Pons (tissue), 1 donor: ENCODE data around the gene THEM5.
A peak's percentile ranks its signal among the peaks of the same experiment; 100 is the strongest.
"Not testable (repeated sequence)": the region's sequence is repeated elsewhere in the genome, so short reads cannot be mapped to it uniquely, and the experiment has no call there.

Experiments
- DNase-seq: peaks from one replicate; pipeline ENCODE4 v3.0.0-alpha.2; 2016; ENCODE audit warnings: low spot score

Gene THEM5, protein sequence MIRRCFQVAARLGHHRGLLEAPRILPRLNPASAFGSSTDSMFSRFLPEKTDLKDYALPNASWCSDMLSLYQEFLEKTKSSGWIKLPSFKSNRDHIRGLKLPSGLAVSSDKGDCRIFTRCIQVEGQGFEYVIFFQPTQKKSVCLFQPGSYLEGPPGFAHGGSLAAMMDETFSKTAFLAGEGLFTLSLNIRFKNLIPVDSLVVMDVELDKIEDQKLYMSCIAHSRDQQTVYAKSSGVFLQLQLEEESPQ

DNA sequence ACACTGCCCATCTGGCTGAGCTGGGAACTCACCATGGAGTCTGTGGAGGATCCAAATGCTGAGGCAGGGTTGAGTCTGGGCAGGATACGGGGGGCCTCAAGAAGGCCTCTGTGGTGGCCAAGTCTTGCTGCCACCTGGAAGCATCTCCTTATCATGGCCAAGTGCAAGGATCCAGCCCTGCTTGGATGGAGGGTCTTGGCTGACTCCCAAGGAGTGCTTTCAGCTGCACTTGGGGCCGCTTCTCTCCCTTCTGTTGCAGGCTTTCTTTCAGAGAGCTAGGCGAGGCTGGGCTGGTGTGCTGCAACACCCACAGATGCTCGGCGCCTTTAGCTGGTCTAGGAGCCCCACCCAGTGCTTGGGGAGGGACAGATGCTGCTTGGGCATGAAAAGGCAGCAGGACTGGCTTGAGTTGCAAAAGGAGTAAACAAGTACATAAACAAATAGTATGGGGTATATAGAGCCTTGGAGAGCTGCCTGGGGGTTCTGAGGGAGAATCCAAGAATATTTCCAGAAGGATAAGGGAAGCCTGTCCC, at the start of gene THEM5:
THEM5 (minus strand) TSS at position 302 of the 533 bp plus-strand sequence; CDS start at position 155, 147 bp downstream.
- DNase-seq, result no peak

DNA sequence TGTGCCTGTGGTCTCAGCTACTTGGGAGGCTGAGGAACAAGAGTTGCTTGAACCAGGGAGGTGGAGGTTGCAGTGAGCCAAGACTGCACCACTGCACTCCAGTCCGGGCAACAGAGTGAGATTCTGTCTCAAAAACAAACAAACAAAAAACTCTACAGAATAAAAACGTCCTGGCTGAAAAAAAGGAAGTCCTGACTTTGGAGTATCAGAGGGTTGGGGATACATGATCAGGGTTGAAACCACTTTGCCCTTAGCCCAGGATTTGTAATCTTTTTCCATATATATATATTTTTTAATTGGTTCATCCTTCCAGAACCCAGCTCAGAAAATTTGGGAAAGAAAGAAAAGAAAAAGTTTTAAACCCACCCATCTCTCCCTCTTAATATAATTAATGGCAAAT, 49.3 kb upstream of the THEM5 start:
- no peak for DNase-seq

DNA sequence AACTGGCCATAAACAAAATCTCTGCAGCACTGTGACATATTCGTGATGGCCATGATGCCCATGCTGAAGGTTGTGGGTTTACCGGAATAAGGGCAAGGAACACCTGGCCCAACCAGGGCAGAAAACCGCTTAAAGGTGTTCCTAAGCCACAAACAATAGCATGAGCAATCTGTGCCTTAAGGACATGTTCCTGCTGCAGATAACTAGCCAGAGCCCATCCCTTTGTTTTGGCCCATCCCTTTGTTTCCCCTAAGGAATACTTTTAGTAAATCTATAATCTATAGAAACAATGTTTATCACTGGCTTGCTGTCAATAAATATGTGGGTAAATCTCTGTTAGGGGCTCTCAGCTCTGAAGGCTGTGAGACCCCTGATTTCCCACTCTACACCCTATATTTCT, 47.3 kb upstream of the THEM5 start:
- not testable (repeated sequence) for DNase-seq

DNA sequence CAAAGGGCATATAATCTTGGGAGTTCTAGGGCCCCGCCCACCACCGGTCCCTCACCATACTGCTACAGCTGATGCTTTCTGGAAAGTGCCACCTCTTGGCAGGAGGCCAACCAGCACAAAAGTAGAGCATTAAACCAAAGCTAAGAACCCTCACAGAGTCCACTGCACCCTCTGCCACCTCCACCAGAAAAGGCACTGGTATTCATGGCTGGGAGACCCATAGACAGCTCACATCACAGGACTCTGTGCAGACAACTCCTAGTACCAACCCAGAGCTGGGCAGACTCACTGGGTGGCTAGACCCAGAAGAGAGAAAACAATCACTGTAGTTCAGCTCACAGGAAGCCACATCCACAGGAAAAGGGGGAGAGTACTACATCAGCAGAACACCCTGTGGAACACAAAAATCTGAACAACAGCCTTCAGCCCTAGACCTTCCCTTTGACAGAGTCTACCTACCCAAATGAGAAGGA, 45.0 kb upstream of the THEM5 start:
- DNase-seq, result no peak

DNA sequence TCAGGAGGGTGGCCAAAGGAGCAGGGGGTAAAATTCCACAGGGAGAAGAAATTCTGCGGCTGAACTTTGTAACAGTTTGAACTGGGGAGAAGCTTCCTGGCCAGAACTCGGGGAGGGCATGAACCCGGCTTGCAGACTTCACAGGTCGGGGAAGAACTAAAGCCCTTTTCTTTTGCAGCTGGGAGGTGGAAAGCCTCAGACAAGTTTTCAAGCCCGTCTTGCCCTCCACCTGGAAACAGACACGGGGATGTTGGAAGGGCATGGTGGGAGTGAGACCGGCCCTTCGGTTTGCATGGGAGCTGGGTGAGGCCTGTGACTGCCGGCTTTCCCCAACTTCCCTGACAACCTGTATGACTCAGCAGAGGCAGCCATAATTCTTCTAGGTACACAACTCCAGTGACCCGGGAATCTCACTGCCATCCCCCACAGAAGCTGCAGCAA, 44.5 kb upstream of the THEM5 start:
- no peak for DNase-seq

DNA sequence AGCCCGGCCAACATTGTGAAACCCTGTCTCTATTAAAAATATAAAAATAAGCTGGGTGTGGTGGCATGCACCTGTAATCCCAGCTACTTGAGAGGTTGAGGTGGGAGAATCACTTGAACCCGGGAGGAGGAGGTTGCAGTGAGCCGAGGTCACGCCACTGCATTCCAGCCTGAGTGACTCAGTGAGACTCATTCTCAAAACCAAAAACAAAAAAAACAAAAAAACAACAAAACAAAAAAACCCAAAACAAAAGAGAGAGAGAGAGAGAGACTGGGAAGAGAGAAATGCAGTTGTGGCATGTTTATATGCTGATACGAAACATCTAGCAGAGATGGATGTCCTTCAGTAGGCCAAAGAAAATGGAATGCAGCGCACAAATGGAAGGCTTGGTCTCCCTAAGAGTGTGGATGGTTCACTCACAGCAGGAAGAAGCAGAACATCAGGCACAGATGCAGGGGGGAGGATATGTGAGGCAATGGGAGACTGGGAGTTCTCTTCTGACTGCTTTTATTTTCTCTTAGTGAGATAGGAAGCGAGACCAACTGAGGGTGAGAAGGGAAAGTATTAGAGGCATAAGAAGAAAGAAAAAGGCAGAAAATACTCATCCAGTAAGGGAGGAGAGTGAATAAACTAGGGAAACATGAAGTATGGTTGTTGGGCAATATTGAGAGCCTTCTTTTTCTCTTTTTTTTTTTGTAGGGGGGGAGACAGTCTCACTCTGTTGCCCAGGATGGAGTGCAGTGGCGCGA, 39.8 kb upstream of the THEM5 start:
- DNase-seq, result no peak

DNA sequence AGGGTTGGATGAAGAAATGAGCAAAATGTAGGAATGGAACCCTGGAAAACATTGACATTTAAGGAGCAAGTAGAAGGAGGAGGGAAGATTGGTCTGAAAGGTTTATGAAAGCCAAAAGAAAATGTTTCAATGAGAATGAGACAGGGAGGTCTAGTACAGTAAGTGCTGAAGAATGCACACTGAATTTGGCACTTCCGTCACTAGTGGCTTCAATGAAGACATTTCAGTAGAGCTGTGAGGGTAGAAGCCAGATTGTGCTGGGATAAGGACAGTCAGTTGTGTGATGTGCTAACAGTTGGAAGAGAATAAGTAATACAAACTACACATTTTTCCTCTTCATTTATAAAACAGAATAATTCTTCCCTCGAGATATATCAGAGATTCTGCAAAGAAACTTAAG, 38.7 kb upstream of the THEM5 start:
- no peak for DNase-seq

DNA sequence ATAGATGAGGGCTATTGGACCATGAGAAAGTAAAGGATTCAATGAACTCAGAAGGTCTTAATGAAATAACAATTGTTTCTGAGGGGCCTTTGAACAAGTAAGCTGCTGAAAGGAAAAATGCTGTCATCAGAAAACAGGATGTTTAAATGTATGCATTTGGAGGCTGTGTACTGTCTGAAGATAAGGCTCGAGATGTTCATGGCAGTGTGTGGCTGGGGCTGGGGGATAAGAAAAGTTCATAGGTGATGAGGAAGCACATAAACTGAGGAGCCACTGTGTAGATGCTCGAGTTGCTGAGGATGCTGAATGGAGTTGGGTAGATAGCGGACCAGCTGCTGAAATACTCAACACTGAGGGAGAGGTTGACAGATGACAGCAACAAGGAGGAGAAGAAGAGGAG, 38.0 kb upstream of the THEM5 start:
- no peak for DNase-seq

DNA sequence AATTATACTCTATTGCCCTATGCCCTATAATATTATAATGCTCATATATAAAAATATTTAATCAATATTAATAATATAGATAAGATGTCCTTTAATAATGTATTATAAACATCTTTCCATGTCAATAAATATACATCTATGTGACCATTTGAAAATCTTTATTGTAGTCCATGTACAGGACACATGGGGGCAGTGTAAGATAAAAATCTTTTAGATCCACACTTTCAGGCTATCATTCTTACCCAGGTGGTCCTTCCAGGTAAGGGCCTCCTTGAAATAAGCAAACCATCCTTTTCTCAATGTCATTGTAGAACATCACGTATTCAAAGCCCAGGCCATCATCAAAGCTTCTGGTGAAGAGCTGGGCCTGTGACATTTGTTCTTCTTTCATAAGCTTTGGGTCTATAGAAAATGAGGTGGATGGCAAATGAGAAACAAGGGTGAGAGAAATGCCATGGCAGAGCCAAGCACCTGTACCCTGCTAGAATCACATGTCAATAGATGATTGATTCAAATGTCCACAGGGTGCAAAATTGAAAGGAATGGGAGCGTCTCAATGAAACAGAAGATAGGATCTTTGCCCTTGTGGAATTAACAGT, 35.6 kb upstream of the THEM5 start:
- peak; percentile 24 for DNase-seq

DNA sequence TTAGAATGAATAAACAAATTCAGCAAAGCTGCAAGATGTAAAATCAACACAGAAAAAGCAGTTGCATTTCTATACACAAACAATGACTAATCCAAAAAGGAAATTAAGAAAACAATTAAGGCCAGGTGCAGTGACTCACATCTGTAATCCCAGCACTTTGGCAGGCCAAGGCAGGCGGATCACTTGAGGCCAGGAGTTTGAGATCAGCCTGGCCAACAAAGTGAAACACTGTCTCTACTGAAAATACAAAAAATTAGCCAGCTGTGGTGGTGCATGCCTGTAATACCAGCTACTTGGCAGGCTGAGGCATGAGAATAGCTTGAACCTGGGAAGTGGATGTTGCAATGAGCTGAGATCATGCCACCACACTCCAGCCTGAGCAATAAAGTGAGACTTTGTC, 33.5 kb upstream of the THEM5 start:
- no peak for DNase-seq

DNA sequence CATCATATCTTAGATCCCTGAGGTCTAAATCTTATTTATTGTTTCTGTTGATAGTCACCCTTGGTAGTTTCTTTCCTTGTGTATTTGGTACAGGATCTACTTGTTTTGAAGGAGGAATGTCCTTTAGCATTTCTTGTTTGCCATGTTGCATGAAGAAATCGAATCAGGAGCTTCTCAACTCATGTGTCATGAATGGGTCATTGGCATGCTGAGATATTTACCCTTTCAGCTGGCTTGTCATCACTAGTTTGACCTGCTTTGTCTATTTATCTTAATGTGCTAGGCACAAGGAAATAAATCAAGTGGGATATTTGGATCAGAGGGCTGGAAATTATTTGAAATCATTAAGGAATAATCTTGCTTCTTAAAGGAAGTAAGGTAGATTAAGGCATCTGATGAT, 32.0 kb upstream of the THEM5 start:
- no peak for DNase-seq

DNA sequence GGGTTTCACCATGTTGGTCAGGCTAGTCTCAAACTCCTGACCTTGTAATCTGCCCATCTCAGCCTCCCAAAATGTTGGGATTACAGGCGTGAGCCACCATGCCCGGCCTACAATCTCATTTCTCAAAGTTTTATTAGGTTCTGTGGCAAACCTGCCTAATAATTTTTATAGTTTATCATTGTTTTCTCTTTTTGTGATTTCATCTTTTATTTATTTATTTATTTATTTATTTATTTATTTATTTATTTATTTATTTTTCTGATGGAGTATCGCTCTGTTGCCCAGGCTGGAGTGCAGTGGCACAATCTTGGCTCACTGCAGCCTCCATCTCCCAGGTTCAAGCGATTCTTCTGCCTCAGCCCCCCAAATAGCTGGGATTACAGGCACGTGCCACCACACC, 31.4 kb upstream of the THEM5 start:
- not testable (repeated sequence) for DNase-seq

DNA sequence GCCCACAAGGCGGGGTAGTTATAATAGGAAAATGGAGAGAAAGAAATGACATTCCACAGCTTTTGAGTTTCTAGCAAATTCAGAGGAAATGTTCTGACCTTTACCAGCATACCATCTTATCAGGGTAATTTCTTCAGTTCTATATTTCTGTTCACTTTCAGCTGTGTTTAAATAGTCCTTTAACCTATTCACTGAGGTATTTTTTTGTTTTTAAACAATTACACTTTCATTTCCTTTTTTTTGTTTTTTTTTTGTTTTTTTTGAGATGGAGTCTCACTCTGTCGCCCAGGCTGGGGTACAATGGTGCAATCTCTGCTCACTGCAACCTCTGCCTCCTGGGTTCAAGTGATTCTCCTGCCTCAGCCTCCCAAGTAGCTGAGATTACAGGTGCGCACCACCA, 30.9 kb upstream of the THEM5 start:
- DNase-seq, result not testable (repeated sequence)

DNA sequence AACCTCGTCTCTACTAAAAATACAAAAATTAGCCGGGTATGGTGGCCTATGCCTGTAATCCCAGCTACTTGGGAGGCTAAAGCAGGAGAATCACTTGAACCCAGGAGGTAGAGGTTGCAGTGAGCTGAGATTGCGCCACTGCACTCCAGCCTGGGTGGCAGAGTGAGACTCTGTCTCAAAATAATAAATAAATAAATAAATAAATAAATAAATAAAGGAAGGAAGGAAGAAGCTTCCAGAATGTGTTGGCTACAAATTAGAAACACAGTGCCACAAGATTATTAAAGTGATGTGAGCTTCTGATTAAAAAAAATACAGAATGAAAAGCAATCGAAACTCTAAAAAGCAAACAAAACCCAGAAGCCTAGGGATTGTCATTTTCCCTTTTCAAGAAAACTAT, 30.4 kb upstream of the THEM5 start:
- DNase-seq, result not testable (repeated sequence)

DNA sequence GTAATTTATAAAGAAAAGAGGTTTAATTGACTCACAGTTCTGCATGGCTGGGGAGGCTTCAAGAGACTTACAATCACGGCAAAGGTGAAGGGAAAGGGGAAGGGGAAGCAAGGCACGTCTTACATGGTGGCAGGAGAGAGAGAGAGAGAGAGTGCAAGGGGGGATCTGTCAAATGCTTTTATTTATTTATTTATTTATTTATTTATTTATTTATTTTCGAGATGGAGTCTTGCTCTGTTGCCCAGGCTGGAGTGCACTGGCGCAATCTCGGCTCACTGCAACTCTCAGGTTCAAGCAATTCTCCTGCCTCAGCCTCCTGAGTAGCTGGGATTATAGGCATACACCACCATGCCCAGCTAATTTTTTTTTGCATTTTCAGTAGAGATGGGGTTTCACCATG, 29.4 kb upstream of the THEM5 start:
- DNase-seq, result not testable (repeated sequence)

DNA sequence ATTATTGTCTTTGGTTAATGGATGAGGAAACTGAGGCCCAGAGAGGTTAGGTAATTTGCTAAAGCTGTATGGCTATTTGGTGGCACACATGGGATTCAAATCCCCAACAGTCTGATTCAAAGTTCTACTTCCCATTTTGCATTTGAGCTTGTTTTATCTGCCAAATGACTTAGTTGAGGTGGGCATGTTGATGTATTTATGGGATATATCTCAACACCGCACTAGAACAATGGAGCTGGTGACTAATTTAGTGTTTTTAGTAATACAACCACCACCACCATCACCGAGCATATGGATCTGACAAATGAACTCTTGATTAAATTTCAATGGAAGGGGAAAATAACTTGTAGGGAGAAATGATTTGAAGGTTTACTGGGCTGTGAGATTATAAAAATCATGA, 29.0 kb upstream of the THEM5 start:
- DNase-seq, result no peak

DNA sequence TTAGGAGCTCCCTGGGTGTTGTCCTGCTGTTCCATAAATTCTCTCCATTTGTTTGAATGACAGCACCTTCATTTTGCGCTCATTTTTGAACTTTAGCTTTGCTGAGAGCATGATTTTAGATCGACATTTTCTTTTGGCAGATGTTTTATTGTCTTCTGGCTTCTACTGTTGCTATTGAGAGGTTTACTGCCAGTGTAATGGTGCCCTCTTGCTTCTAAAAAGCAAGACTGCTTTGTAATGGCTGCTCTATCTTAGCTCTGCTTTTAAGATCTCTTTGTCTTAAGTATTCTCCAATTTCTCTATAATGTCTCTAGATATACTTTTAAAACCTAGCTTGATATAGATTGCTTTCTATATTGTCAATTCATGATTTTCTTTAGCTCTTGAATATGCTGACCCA, 28.0 kb upstream of the THEM5 start:
- peak; percentile 82 for DNase-seq

DNA sequence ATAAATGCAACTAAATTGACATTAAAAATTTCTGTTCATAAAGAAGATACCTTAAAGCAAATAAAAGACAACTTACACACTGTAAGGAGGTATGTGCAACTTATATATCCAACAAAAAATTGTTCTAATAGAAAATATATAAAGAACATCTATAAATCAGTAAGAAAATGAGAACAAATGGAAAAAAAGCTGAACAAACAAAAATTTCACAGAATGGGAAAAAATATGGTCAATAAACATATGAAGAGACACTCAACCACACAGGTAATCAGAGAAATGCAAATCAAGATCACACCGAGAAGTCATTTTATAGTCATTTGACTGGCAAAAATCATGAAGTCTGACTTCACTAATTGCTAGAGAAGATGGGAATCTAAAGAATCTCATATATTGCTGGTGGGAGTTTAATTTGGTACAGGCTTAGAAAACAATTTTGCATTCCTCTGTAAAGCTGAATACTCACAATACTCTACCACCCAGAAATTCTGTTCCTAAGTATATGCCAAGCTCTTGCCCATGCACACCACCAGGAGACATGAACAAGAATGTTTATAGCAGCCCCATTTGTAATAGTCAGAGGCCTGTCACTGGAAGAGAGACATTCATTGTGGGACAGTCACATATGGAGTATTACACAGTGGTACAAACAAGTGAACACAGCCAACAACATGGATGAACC, 22.0 kb upstream of the THEM5 start:
- DNase-seq, result no peak

DNA sequence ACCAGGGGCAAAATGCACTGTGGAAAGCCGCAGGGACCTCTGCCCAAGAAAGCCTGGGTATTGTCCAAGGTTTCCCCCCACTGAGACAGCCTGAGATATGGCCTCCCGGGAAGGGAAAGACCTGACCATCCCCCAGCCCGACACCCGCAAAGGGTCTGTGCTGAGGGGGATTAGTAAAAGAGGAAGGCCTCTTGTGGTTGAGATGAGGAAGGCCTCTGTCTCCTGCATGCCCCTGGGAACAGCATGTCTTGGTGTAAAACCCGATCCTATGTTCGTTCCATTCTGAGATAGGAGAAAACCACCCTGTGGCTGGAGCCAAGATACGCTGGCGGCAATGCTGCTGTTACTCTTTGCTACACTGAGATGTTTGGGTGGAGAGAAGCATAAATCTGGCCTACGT, 19.3 kb upstream of the THEM5 start:
- not testable (repeated sequence) for DNase-seq

DNA sequence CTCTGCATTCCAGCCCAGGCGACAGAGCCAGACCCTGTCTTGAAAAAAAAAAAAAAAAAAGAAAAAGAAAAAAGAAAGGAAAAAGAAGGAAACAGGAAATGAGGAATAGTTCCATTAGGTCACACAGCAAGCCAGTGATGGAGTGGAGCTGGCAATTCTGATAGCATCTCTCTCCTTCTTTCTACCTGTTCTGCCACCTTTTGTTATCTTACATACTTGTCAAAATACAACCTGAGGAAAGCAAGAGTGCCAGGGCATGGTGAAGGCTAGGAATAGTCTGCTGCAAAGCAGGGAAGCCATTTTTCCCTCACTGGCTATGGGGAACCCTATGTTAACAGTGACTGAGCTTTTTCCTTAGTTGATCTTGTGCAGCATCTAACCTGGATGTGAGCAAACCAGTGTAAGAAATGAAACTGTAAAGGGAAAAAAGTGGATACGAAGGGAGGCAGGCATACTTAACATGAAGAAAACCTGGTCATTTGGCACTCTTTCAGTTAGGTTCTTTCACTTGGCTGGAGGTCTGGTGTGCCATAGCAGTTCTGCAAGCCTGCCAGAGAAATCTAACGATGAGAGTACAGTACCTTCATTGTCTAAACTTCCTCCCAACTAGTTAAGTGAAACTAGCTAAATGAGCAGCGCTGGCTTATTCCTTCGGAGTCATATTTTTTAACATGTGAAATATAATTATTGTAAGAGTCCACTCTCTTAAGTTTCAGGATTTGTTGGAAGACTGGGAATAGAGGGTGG, 17.9 kb upstream of the THEM5 start:
- DNase-seq, result peak; percentile 38

DNA sequence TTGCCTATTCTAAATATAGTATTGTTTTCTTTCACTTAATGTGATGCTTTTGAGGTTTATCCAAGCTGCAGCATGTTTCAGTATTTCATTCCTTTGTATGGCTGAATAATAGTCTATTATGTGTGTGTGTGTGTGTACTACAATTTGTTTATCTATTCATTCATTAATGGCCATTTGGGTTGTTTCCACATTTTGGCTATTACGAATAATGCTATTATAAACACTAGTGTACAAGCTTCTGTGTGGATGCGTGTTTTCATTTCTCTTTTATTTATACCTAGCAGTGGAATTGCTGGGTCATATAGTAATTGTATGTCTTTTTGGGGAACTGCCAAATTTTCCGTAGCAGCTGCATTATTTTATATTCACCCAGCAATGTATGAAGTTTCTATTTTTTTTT, 15.0 kb upstream of the THEM5 start:
- DNase-seq, result peak; percentile 78
